Stimulated activated CD8-positive, alpha-beta memory T cell treated with anti-CD3 and anti-CD28 coated beads, Interleukin-7, amount 100 ng/mL, for 48 hours (primary cell): ENCODE measurements around the gene CCDC183.
"Not testable (repeated sequence)": the region's sequence is repeated elsewhere in the genome, so short reads cannot be mapped to it uniquely, and the experiment has no call there.

ENCODE experiments used
- DNase-seq, 2 donors: peaks; one replicate each; pipeline ENCODE4 v3.0.0-alpha.2; 2020; ENCODE audit warnings: low read depth in 1 of 2; ENCODE audit errors: extremely low read depth in 1 of 2

Gene CCDC183

DNA sequence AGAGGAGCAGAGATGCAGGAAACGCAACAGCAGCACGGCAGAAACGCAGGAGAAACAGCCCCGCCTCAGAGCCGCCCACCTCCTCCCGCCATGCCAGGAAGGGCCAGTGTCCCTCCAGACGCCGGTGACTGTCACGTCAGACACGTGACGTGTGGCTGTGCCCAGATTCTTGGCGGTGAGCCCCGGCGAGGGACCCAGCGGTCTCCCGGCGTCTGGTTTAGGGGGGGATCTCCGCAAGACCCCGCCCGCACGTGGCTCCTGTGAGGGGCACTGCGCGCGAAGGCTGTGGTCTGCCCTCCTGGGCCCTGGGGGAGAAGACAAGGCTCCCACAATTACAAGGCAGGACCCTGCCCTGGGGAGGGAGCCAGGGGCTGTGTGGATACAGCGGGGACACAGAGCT is 35.7 kb upstream of the CCDC183 start:
- no peak for DNase-seq

DNA sequence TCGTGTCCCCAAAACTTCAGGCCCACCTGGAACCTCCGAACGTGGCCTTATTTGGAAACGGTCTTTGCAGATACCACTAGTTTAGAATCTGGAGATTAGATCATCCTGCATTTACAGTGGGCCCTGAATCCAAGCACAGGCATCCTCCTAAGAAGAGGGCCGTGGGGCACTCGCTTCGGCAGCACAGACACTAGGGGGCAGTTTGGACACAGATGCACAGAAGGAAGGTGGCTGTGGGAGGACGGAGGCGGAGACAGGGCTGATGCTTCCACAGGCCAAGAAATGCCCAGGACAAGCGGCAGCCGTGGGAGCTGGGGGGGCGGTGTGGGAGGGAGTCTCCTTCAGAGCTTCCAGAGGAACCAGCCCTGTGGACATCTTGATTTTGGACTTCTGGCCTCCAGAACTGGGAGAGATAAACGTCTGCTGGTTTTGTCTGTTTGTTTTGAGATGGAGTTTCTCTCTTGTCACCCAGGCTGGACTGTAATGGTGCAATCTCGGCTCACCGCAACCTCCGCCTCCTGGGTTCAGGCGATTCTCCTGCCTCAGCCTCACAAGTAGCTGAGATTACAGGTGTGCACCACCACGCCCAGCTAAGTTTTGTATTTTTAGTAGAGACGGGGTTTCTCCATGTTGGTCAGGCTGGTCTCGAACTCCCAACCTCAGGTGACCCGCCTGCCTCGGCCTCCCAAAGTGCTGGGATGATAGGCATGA is 35.1 kb upstream of the CCDC183 start:
- not testable (repeated sequence) for DNase-seq

DNA sequence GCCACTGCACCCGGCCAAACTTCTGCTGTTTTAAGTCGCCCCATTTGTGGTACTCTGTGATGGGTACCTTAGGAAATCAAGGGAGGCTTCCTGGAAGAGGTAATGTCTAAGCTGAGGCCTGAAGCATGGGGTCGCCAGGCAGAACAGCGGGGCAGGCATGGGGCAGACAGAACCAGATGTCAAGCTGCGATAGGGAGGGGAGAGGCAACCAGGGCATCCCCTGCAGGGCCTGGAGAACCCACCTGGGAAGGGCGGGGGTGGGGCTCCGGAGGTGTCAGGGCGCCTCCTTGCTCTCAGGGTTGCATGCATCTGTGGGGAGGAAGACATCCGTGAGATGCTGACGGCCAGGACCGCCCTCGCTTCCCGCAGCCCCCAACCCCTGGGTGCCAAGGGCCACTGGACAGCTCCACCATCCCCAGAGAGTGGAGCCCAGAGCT is 34.6 kb upstream of the CCDC183 start:
- no peak for DNase-seq

DNA sequence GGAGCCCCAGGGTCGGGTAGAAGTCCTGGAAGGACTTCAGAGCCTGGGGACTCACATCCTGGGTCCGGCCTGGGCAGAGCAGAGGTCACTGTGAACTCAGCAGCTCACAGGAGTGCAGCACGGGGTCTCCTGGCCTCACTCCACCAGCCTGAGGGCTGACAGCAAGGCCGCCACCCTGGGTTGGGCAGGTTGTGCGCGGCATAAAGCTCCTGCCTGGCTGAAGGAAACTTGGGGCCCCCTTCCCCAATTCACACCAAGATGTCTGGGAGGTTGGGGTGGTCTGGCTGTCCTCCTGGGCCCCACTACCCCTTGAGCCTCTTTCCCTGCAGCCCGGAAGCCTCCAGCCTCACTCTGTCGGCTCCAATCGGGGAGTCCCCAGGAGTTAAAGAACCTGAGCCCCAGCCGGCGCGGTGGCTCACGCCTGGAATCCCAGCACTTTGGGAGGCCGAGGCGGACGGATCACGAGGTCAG is 33.9 kb upstream of the CCDC183 start:
- no peak for DNase-seq

- DNase-seq, result peak in 1 of 2 donors; percentile 43
These were observed 33.1 kb upstream of the CCDC183 start for GRCh38 chr9:136762915-136763648.

GRCh38 chr9:136763649-136764035 is 32.5 kb upstream of the CCDC183 start:
- DNase-seq, result no peak

- DNase-seq, result no peak
These were observed 31.7 kb upstream of the CCDC183 start, which contains the start of gene LCN15 for GRCh38 chr9:136764301-136764891. Gene LCN15, minus strand, starts transcription at chr9:136764518. Its CDS starts 30 bp downstream, at chr9:136764488.

DNA sequence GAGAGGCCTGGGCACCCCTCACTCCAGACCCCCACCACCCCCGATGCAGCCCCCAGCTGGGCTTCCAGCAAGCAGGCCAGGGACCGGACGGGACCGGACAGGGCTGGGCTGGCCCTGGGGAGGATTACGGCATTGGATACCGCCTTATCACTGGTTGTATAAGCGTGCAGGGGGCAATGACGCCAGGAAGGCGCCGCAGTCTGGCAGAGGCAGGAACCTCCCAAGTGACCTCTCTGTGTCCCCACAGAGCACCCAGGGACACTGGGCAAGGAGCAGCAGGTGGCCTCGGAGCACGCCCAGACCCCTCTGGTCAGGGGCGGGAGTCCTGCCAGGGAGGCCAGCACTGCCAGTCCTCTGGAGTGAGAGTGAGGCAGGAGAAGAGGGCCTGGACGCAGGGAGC is 31.1 kb upstream of the CCDC183 start:
- no peak for DNase-seq

- not testable (repeated sequence) for DNase-seq
These were observed 30.3 kb upstream of the CCDC183 start for GRCh38 chr9:136765745-136766409.

DNA sequence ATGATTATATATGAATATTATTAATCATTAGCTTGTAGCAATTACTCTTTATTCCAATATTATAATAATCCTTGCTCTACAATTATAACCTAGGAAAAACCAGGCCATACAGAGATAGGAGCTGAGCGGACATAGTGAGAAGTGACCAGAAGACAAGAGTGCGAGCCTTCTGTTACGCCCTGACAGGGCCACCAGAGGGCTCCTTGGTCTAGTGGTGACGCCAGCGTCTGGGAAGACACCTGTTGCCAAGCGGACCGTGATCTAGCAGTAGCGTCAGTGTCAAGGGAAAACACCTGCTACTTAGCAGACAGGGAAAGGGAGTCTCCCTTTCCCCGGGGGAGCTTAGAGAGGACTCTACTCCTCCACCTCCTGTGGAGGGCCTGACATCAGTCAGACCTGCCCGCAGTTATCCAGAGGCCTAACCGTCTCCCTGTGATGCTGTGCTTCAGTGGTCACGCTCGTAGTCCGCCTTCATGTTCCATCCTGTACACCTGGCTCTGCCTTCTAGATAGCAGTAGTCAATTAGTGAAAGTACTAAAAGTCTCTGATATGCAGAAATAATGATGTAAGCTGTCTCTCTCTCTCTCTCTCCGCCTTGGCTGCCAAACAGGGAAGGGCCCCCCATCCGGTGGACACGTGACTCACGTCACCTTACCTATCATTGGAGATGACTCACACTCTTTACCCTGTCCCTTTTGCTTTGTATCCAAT is 29.6 kb upstream of the CCDC183 start:
- DNase-seq, result peak in 1 of 2 donors; percentile 28

DNA sequence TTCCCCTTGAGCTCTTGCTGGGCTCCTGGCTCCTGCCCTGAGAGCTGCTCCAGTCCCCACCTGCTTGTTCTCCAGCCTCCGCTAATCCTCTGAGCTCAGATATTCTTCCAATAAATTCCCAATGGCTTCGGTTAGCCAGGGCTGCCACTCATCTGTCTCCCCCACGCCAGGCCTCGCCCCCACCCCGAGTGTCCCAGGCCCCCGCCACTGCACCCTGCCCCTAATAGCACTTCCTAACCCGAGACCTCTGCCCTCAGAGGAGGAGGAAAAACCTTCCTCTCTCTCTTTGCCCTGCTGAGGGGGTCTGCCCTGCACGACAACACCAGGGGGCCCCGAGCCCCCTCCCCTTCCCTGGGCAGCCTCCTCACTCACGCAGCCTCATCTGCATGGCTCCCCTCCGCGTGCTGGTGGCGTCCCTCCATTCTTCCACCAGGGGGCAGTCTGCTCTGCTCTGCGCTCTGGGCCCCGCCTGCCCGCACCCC is 26.4 kb upstream of the CCDC183 start:
- DNase-seq, result no peak

DNA sequence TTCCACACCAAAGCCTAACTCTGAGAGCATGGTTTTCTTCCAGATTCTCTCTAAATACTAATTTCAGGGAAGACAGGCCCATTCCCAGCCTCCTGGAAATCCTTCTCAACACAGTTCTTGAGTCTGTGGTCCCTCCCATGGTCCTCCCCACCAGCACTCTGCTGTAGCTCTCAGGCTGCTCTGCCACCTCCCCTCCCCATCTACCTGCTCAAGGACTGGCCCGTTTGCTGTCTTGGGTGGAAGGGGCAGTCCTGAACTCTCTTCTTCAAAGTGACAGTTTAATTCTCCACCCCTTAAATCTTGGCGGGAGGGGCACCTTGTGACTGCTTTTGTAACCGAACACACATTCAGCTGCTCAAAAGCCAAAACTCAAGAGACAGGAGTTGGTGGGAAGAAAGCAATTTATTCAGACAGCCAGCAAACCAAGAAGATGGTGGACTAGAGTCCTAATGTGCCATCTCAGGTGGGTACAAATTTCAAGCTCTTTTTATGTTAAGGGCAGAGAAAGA is 24.2 kb upstream of the CCDC183 start:
- no peak for DNase-seq

DNA sequence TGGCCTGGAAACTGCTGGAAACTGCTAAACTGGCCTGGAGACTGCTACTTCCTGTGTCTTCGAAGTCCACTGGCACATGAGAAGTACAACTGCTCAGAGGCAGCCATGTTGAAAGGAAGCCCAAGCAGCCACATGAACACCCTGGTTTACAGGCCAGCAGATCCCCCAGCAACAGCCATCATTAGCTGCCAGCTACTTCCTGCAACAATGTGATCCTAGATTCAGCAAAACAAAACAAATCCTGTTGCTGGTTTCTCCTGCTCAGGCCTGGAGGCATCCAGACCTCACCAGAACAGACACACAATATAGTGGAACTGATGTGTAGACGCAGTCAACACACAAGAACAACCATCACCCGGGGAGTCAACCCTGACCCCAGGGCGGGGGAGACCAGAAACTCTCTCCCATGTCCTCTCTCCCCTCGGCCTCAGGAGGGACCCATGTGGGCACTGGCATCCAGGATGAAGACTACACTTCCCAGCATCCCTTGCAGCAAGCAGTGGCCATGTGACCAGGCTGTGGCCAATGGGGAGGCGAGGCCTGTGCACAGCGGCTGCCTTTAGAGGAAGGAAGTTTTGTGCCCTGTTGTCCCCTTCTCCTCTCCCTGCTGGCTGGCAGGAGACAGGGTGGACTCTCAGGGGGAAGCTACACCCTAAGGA is 22.6 kb upstream of the CCDC183 start:
- DNase-seq, result peak in 1 of 2 donors; percentile 29

GRCh38 chr9:136774416-136775045 is 21.6 kb upstream of the CCDC183 start:
- no peak for DNase-seq

DNA sequence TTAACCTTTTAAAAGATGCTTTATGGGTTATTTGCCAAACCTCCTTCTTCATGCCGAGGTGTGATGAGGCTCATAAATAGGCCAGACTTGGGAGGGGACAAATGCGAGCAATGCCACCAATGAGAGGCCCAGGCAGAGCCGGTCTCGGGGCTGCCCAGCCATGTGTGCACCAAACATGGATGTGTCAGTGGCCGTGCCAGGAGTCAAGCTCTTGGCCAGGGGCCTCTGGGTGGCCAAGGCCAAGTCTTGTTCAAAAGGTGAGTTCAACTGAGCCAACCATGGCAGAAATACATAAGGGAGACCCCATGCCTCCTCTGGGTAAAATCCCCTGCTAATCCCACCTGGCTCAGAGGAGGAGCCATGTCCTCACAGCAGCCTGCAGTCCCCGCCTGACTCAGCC is 20.9 kb upstream of the CCDC183 start:
- no peak for DNase-seq

DNA sequence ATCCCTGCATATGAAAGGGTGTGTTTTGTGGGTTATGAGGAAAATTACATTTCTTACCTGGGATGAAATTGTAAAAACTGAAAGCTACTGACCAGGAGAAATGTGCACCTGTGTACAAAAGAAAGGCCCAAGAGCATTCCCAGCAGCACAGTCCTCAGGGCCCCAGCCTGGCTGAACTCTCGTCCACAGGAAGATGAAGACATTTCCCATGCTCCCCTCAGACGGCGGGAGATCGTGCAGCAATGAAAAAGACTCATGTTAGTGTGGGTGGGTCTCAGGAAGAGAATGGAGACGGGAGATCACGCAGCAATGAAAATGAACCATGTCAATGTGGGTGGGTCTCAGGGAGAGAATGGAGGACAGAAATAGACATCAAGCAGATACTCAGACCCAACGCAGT is 19.2 kb upstream of the CCDC183 start:
- no peak for DNase-seq

DNA sequence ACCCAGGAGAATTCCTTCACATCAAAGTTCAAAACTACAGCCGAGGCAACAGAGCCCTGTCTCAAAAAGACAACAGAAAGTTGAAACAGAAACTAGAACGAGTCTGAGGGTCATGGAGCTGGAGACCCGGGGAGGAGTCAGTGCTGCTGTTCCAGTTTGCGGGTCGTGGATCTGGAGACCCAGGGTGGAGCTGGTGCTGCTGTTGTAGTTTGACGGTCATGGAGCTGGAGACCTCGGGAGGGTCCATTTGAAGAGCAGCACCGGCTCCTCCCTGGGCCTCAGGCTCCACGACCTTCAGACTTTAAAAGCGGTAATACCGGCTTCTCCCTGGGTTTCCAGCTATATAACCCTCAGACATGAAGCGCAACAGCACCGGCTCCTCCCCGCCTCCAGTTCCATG is 18.8 kb upstream of the CCDC183 start:
- no peak for DNase-seq

GRCh38 chr9:136779808-136780207 is 16.3 kb upstream of the CCDC183 start:
- no peak for DNase-seq

DNA sequence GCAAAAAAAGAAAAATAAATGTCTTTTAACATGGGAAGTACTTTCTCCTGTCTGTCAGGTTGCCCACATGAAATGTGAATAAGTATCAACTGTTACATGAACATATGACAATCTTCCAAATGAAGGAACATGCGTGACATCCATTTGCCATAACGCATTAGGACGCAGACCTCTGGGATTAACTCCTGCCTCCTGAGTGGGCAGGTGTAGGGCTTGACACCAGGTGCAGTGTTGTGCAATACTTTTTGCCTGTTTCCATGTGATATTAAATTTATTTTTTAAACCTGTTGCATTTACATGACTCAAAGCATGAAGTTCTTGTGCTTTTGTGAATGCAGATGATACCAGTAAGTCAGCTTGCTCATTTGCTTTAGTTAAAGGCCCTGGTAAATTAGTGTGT is 13.7 kb upstream of the CCDC183 start:
- no peak for DNase-seq
